Lower leg skin (tissue), 3 donors: Measurements from ENCODE around the gene IFT57.

Source experiments
- POLR2A ChIP-seq, 2 donors: fragments of 450-650 bp; IDR thresholded peaks; one replicate each; pipeline ENCODE4 v1.6.1; 2016 to 2017; ENCODE audit warnings: antibody characterized with exemption in 2 of 2, mild to moderate bottlenecking in 1 of 2, moderate library complexity in 1 of 2
- TF ChIP-seq, protein P1 (sequence below), 3 donors: fragments of 450-650 bp; IDR thresholded peaks; one replicate each; pipeline ENCODE4 v1.5.1; 2016; ENCODE audit warnings: antibody characterized with exemption in 3 of 3, mild to moderate bottlenecking in 3 of 3, moderate library complexity in 2 of 3

- TF ChIP-seq, protein P1, sequence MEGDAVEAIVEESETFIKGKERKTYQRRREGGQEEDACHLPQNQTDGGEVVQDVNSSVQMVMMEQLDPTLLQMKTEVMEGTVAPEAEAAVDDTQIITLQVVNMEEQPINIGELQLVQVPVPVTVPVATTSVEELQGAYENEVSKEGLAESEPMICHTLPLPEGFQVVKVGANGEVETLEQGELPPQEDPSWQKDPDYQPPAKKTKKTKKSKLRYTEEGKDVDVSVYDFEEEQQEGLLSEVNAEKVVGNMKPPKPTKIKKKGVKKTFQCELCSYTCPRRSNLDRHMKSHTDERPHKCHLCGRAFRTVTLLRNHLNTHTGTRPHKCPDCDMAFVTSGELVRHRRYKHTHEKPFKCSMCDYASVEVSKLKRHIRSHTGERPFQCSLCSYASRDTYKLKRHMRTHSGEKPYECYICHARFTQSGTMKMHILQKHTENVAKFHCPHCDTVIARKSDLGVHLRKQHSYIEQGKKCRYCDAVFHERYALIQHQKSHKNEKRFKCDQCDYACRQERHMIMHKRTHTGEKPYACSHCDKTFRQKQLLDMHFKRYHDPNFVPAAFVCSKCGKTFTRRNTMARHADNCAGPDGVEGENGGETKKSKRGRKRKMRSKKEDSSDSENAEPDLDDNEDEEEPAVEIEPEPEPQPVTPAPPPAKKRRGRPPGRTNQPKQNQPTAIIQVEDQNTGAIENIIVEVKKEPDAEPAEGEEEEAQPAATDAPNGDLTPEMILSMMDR (IDR thresholded peaks at IDR 0.05): no peak
- TF ChIP-seq POLR2A (IDR thresholded peaks at IDR 0.05): no peak
Measured at GRCh38 chr3:108228286-108228685, 6.1 kb upstream of the IFT57 start.
